ENCODE data around the gene ADAMTS17.

Gene ADAMTS17

GRCh38 chr15:100261302-100262240, 80.2 kb downstream of the ADAMTS17 start:
- no peak for TF ChIP-seq CTCF (IDR thresholded peaks at IDR 0.05; ENCODE audit: extremely low read depth, missing control alignments)
- DNase-seq (ENCODE audit: low spot score) = no peak

- TF ChIP-seq CTCF (IDR thresholded peaks at IDR 0.05; ENCODE audit: extremely low read depth, missing control alignments) = no peak
- DNase-seq (ENCODE audit: low spot score) = no peak
These were observed 82.5 kb downstream of the ADAMTS17 start for GRCh38 chr15:100259266-100259665.

- DNase-seq (ENCODE audit: low spot score) = no peak
- TF ChIP-seq CTCF (IDR thresholded peaks at IDR 0.05; ENCODE audit: extremely low read depth, missing control alignments) = no peak
These were observed 84.7 kb downstream of the ADAMTS17 start for GRCh38 chr15:100256970-100257650.

GRCh38 chr15:100256101-100256969, 85.4 kb downstream of the ADAMTS17 start:
- no peak for TF ChIP-seq CTCF (IDR thresholded peaks at IDR 0.05; ENCODE audit: extremely low read depth, missing control alignments)
- DNase-seq (ENCODE audit: low spot score) = no peak

GRCh38 chr15:100255644-100256043, 86.1 kb downstream of the ADAMTS17 start:
- TF ChIP-seq CTCF (IDR thresholded peaks at IDR 0.05; ENCODE audit: extremely low read depth, missing control alignments) = no peak
- DNase-seq (ENCODE audit: low spot score) = no peak

GRCh38 chr15:100254691-100255090, 87.1 kb downstream of the ADAMTS17 start:
- no peak for DNase-seq (ENCODE audit: low spot score)
- no peak for TF ChIP-seq CTCF (IDR thresholded peaks at IDR 0.05; ENCODE audit: extremely low read depth, missing control alignments)
